H1 (cell line): ENCODE results near the gene CFAP61. TPM values are rescaled to one million over a fixed set of nuclear protein-coding genes. Genes with fewer than 3 reads are reported as not detected.

Experiments used
- CTCF ChIA-PET: fragments of 300-600 bp; sonication (Branson Sonifier 250); formaldehyde crosslinking; loops from one replicate; lab custom pipeline; 2021; ENCODE audit not compliant: partially characterized antibody; lab: Charles Lee
- POLR2A ChIA-PET: fragments of 300-600 bp; sonication (Branson Sonifier 250); formaldehyde crosslinking; loops from one replicate; lab custom pipeline; 2021; ENCODE audit warnings: inconsistent platforms; ENCODE audit not compliant: partially characterized antibody; lab: Charles Lee
- DNase-seq, 2 experiments: peaks; one replicate each; pipeline versions ENCODE4 v3.0.0 to v3.0.0-alpha.2; 2010 to 2022; ENCODE audit warnings: low spot score in 2 of 2, low read depth in 1 of 2, mixed read lengths in 1 of 2
- FAIRE-seq: peaks from 2 replicates; lab custom pipeline; 2011; peaks lifted over from hg19 to GRCh38; lab: Jason Lieb, UNC
- H2AFZ ChIP-seq: 2 replicates; pipeline ENCODE4 v1.8.1; 2012; ENCODE audit warnings: low read length, inconsistent platforms
- H2AK5ac ChIP-seq: 2 replicates; pipeline ENCODE4 v1.6.1; 2013; ENCODE audit warnings: low read depth, low read length
- H2BK120ac ChIP-seq: replicated peaks from 2 replicates; pipeline ENCODE3; 2013; ENCODE audit warnings: low read depth, low read length, inconsistent platforms
- H2BK12ac ChIP-seq: 2 replicates; pipeline ENCODE4 v1.6.1; 2013; ENCODE audit warnings: low read depth, low read length
- H2BK15ac ChIP-seq: 2 replicates; pipeline ENCODE4 v1.6.1; 2013; ENCODE audit warnings: low read length
- H2BK20ac ChIP-seq: 2 replicates; pipeline ENCODE4 v1.6.1; 2013; ENCODE audit warnings: low read length
- H2BK5ac ChIP-seq: 2 replicates; pipeline ENCODE4 v1.6.1; 2013; ENCODE audit warnings: low read depth, low read length
- H3K14ac ChIP-seq: 2 replicates; pipeline ENCODE4 v1.6.1; 2013; ENCODE audit warnings: inconsistent platforms; ENCODE audit not compliant: insufficient read length
- H3K18ac ChIP-seq: 2 replicates; pipeline ENCODE4 v1.6.1; 2013; ENCODE audit warnings: low read length; ENCODE audit errors: extremely low read depth
- H3K23ac ChIP-seq: 2 replicates; pipeline ENCODE4 v1.6.1; 2013; ENCODE audit warnings: inconsistent platforms; ENCODE audit not compliant: insufficient read length
- H3K23me2 ChIP-seq: 2 replicates; pipeline ENCODE4 v1.6.1; 2013; ENCODE audit warnings: low read depth, low read length
- H3K27ac ChIP-seq: 2 replicates; pipeline ENCODE4 v1.6.1; 2011; ENCODE audit warnings: low read depth, low read length, inconsistent platforms
- H3K27me3 ChIP-seq, 4 experiments: replicated peaks in 1 of 4; 1 replicate in 1 of 4; 2 replicates in 3 of 4; pipeline versions ENCODE4 v1.6.1 to v1.8.1; 2011 to 2013; ENCODE audit warnings: low read length in 3 of 4, mild to moderate bottlenecking in 3 of 4, inconsistent platforms in 2 of 4, mixed read lengths in 2 of 4, moderate library complexity in 1 of 4; ENCODE audit not compliant: control insufficient read depth in 3 of 4, insufficient read depth in 3 of 4; ENCODE audit errors: extremely low read depth in 1 of 4
- H3K36me3 ChIP-seq, 4 experiments: 2 replicates each; pipeline versions ENCODE4 v1.6.1 to v1.8.1; 2011 to 2013; ENCODE audit warnings: mild to moderate bottlenecking in 4 of 4, low read length in 3 of 4, moderate library complexity in 2 of 4, control low read depth in 1 of 4, inconsistent platforms in 1 of 4; ENCODE audit not compliant: insufficient read depth in 4 of 4, control insufficient read depth in 2 of 4
- H3K4ac ChIP-seq: replicated peaks from 2 replicates; pipeline ENCODE3; 2013; ENCODE audit warnings: low read length, low read depth, mixed read lengths, inconsistent platforms; ENCODE audit not compliant: insufficient read length
- H3K4me1 ChIP-seq, 4 experiments: replicated peaks in 1 of 4; 1 replicate in 1 of 4; 2 replicates in 3 of 4; pipeline versions ENCODE4 v1.6.1 to v1.8.1; 2011 to 2013; ENCODE audit warnings: low read length in 3 of 4, inconsistent platforms in 2 of 4, mixed read lengths in 1 of 4; ENCODE audit not compliant: insufficient read depth in 4 of 4, control insufficient read depth in 3 of 4
- H3K4me2 ChIP-seq, 2 experiments: 2 replicates each; pipeline versions ENCODE4 v1.6.1 to v1.8.1; 2011 to 2013; ENCODE audit warnings: low read depth in 2 of 2, low read length in 2 of 2, control low read depth in 1 of 2, inconsistent platforms in 1 of 2, mild to moderate bottlenecking in 1 of 2; ENCODE audit not compliant: insufficient read depth in 1 of 2
- H3K4me3 ChIP-seq, 4 experiments: fragments of 200-600, 300-600 bp in 1 of 4; sonication (generic), shearing (Covaris generic), sonication (Bioruptor Twin) in 1 of 4; 2 replicates each; pipeline versions ENCODE4 v1.5.1 to v1.8.1; 2011 to 2016; ENCODE audit warnings: low read length in 4 of 4, low read depth in 3 of 4, control low read depth in 2 of 4, inconsistent platforms in 2 of 4, mild to moderate bottlenecking in 2 of 4, mixed read lengths in 1 of 4, moderate library complexity in 1 of 4; ENCODE audit not compliant: insufficient read depth in 2 of 4; ENCODE audit errors: extremely low read depth in 1 of 4
- H3K56ac ChIP-seq: replicated peaks from 2 replicates; pipeline ENCODE3; 2013; ENCODE audit warnings: low read depth, mild to moderate bottlenecking, mixed read lengths, low read length, inconsistent platforms; ENCODE audit not compliant: insufficient read length
- H3K79me1 ChIP-seq: 2 replicates; pipeline ENCODE4 v1.6.1; 2013; ENCODE audit warnings: low read depth, low read length, control low read depth
- H3K79me2 ChIP-seq, 2 experiments: 2 replicates each; pipeline versions ENCODE4 v1.6.1 to v1.8.1; 2012 to 2013; ENCODE audit warnings: low read length in 2 of 2, mild to moderate bottlenecking in 2 of 2, inconsistent platforms in 1 of 2; ENCODE audit not compliant: insufficient read depth in 2 of 2, control insufficient read depth in 1 of 2
- H3K9ac ChIP-seq, 4 experiments: replicated peaks in 1 of 4; 1 replicate in 1 of 4; 2 replicates in 3 of 4; pipeline versions ENCODE4 v1.6.1 to v1.8.1; 2011 to 2013; ENCODE audit warnings: low read depth in 3 of 4, low read length in 3 of 4, control low read depth in 2 of 4, mild to moderate bottlenecking in 2 of 4, moderate library complexity in 2 of 4, inconsistent platforms in 1 of 4; ENCODE audit errors: extremely low read depth in 1 of 4
- H3K9me3 ChIP-seq, 2 experiments: 2 replicates each; pipeline versions ENCODE4 v1.6.1 to v1.8.1; 2012 to 2013; ENCODE audit warnings: mild to moderate bottlenecking in 2 of 2, moderate library complexity in 2 of 2, control low read depth in 1 of 2, inconsistent platforms in 1 of 2, low read depth in 1 of 2, low read length in 1 of 2, mixed read lengths in 1 of 2; ENCODE audit not compliant: insufficient read depth in 2 of 2
- H4K20me1 ChIP-seq, 2 experiments: replicated peaks in 1 of 2; 2 replicates each; pipeline versions ENCODE3 to v1.8.1; 2011 to 2013; ENCODE audit warnings: inconsistent platforms in 2 of 2, low read length in 2 of 2, mild to moderate bottlenecking in 1 of 2; ENCODE audit not compliant: insufficient read depth in 2 of 2, control insufficient read depth in 1 of 2
- H4K5ac ChIP-seq: 2 replicates; pipeline ENCODE4 v1.6.1; 2013; ENCODE audit warnings: low read length, low read depth, mixed read lengths, inconsistent platforms; ENCODE audit not compliant: insufficient read length
- H4K8ac ChIP-seq: 2 replicates; pipeline ENCODE4 v1.8.0; 2013; ENCODE audit warnings: mild to moderate bottlenecking, moderate library complexity, low read length, inconsistent platforms; ENCODE audit not compliant: insufficient read depth; ENCODE audit errors: extremely low read depth
- H4K91ac ChIP-seq: replicated peaks from 2 replicates; pipeline ENCODE3; 2013; ENCODE audit warnings: low read length, mixed read lengths, inconsistent platforms; ENCODE audit not compliant: insufficient read length
- CBX5 ChIP-seq: fragments of 300-800, 300-1000 bp; sonication (generic); IDR thresholded peaks from 2 replicates; pipeline ENCODE4 v1.7.1; 2016; ENCODE audit warnings: antibody characterized with exemption, low read length, low read depth
- CTBP2 ChIP-seq: IDR thresholded peaks from 2 replicates; pipeline ENCODE4 v1.7.0; 2011; ENCODE audit warnings: borderline replicate concordance, mild to moderate bottlenecking, moderate library complexity, mixed read lengths, low read length; ENCODE audit not compliant: insufficient read depth, insufficient read length
- EGR1 ChIP-seq: IDR thresholded peaks from 2 replicates; pipeline ENCODE4 v1.6.1; 2011; ENCODE audit warnings: low read depth, low read length, borderline replicate concordance
- EP300 ChIP-seq, 2 experiments: IDR thresholded peaks; 1 replicate in 1 of 2; 2 replicates in 1 of 2; pipeline ENCODE4 v1.6.1; 2011 to 2012; ENCODE audit warnings: low read depth in 2 of 2, low read length in 2 of 2, mild to moderate bottlenecking in 2 of 2, borderline replicate concordance in 1 of 2, inconsistent platforms in 1 of 2, moderate library complexity in 1 of 2
- POLR2A ChIP-seq, 2 experiments: IDR thresholded peaks; 1 replicate in 1 of 2; 2 replicates in 1 of 2; pipeline ENCODE4 v1.6.1; 2011; ENCODE audit warnings: low read depth in 2 of 2, low read length in 2 of 2, mild to moderate bottlenecking in 2 of 2; ENCODE audit errors: control extremely low read depth in 1 of 2
- POU5F1 ChIP-seq: IDR thresholded peaks from 2 replicates; pipeline ENCODE4 v1.6.1; 2011; ENCODE audit warnings: low read depth, mild to moderate bottlenecking, low read length, moderate library complexity
- RXRA ChIP-seq: IDR thresholded peaks from 2 replicates; pipeline ENCODE4 v1.6.1; 2011; ENCODE audit warnings: low read depth, mild to moderate bottlenecking, low read length, moderate library complexity; ENCODE audit not compliant: insufficient read depth
- SAP30 ChIP-seq: fragments of 300-600 bp; sonication (generic); IDR thresholded peaks from 2 replicates; pipeline ENCODE4 v1.7.1; 2012; ENCODE audit warnings: low read length, moderate library complexity, mild to moderate bottlenecking, inconsistent platforms; ENCODE audit not compliant: insufficient read depth, insufficient replicate concordance
- SP2 ChIP-seq: IDR thresholded peaks from 2 replicates; pipeline ENCODE4 v1.6.1; 2012; ENCODE audit warnings: mild to moderate bottlenecking, low read length, inconsistent platforms
- SRF ChIP-seq: IDR thresholded peaks from 2 replicates; pipeline ENCODE4 v1.6.1; 2011; ENCODE audit warnings: mild to moderate bottlenecking, low read depth, low read length, moderate library complexity
- TAF7 ChIP-seq: optimal IDR thresholded peaks from 2 replicates; pipeline ENCODE3; 2011; ENCODE audit warnings: low read depth, mild to moderate bottlenecking, inconsistent platforms, low read length, moderate library complexity, borderline replicate concordance
- ZNF274 ChIP-seq: IDR thresholded peaks from 2 replicates; pipeline ENCODE4 v1.7.0; 2012; ENCODE audit warnings: low read length, borderline replicate concordance; ENCODE audit errors: extremely low read depth
- WGBS, 2 experiments: shearing (Covaris generic) in 1 of 2; methylation state at CpG; one replicate each; pipeline versions ENCODE4 v1.1.6 to v1.1.7; 2013 to 2015; ENCODE audit warnings: low lambda C conversion rate in 2 of 2, mixed read lengths in 2 of 2, inconsistent platforms in 1 of 2, low coverage in 1 of 2, missing lambda C conversion rate in 1 of 2; ENCODE audit not compliant: insufficient replicate concordance in 2 of 2, insufficient coverage in 1 of 2, insufficient read length in 1 of 2; ENCODE audit errors: extremely low coverage in 1 of 2, missing lambda C conversion rate in 1 of 2; 5-methylcytosine and 5-hydroxymethylcytosine counted together
- polyA plus RNA-seq, 7 experiments: library from polyadenylated mRNA; depleted of rRNA in 3 of 7; stranded (reverse) in 5 of 7; unstranded in 2 of 7; fragments of >200 nt in 5 of 7; fragments of 200-250 nt in 2 of 7; gene quantifications; 1 replicate in 5 of 7; 2 replicates in 1 of 7; 4 replicates in 1 of 7; pipeline versions ENCODE4 v1.2.1 to v1.2.3, GENCODE V29; 2011 to 2013; ENCODE audit warnings: missing spikeins in 2 of 7, mixed read lengths in 2 of 7
- total RNA-seq: library from RNA; stranded (reverse); fragmentation: NEBNext Ultra II Directional; extraction: Animal tissue kit (Norgen Biotek cat#: 25700); gene quantifications from 2 replicates; pipeline ENCODE4 v1.2.1, GENCODE V29; 2021

Gene CFAP61
- total and polyA plus RNA-seq, 2 of the 8 experiments (the other 6 are each of a cell fraction or from before 2014, with no cell fraction given), result 0.29 to 0.61 TPM

DNA sequence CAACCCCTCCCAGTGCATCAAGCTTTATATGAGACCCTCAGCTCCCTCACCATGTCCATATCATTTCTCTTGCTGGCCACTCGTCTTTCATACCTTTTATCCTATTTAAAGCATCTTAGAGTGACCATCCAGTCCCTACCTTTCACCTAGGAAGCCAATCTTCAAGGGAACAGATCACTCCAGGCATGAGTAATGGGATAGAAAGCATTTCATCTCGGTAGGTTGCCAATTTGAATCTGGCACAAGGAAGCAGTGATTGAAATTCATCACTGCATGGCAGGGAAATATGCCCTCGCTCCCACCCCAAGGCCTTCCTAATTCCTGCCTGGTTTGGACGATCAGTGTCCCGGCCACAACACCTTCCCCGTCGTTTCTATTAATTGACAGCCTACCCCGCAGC lies 150.4 kb downstream of the CFAP61 start:
- H2AFZ ChIP-seq, result no peak overlapping the region
- 88% methylated on average over 8 of the region's 8 CpGs; no CpG with 5 or more reads in 1 of the 2 experiments for WGBS, 2 experiments
- H2BK15ac ChIP-seq, result no peak overlapping the region
- H2BK12ac ChIP-seq, result no peak overlapping the region
- ChIA-PET POLR2A (no interaction called here), CTCF (interaction anchor here (2.7 kb wide), 1 partner anchor 36 kb away, joined by 10 read pairs; no protein-coding TSS in a partner anchor)
- H3K4ac ChIP-seq, result no peak overlapping the region
- H2BK20ac ChIP-seq, result no peak overlapping the region
- no peak overlapping the region for H2BK120ac ChIP-seq
- H3K36me3 ChIP-seq, result no peaks in the 10 kb centered on the region
- no peak overlapping the region for H3K4me2 ChIP-seq
- no peaks in the 10 kb centered on the region for H3K27me3 ChIP-seq
- H3K18ac ChIP-seq, result no peak overlapping the region
- H3K9ac ChIP-seq, result no peak overlapping the region
- no peaks in the 10 kb centered on the region for H4K20me1 ChIP-seq
- H3K9me3 ChIP-seq, result no peaks in the 10 kb centered on the region
- H3K56ac ChIP-seq, result no peak overlapping the region
- no peak overlapping the region for H3K4me3 ChIP-seq
- H4K5ac ChIP-seq, result no peak overlapping the region
- H3K79me2 ChIP-seq, result no peaks in the 10 kb centered on the region
- no peak overlapping the region for H2AK5ac ChIP-seq
- no peak overlapping the region for H2BK5ac ChIP-seq
- TF ChIP-seq POLR2A (IDR thresholded peaks at IDR 0.05; ENCODE audit: control extremely low read depth in 1 of 2, low read depth in 2 of 2, low read length in 2 of 2) (no peak), POU5F1 (no peak), SRF (no peak), SP2 (no peak), CBX5 (no peak), CTBP2 (no peak), RXRA (no peak), EP300 (IDR thresholded peaks at IDR 0.05; ENCODE audit: borderline replicate concordance in 1 of 2, low read depth in 2 of 2, low read length in 2 of 2) (no peak), SAP30 (no peak), EGR1 (no peak), TAF7 (no peak), ZNF274 (no peak)
- no peak overlapping the region for H3K14ac ChIP-seq
- no peak overlapping the region for H3K27ac ChIP-seq
- no peaks in the 10 kb centered on the region for H3K79me1 ChIP-seq
- H4K8ac ChIP-seq, result no peak overlapping the region
- FAIRE-seq (no peak), DNase-seq (no peak)
- H3K23me2 ChIP-seq, result no peaks in the 10 kb centered on the region
- H3K23ac ChIP-seq, result no peak overlapping the region
- peaks cover 4 to 16% (median 5%) of the 10 kb centered on the region in 4 experiments; a peak in 6 of 7 replicates for H3K4me1 ChIP-seq
- no peak overlapping the region for H4K91ac ChIP-seq
